GM19238 (cell line): ENCODE data around the gene ADCK1.
"Not testable (repeated sequence)": the region's sequence is repeated elsewhere in the genome, so short reads cannot be mapped to it uniquely, and the experiment has no call there.

Source experiments
- DNase-seq: peaks from one replicate; pipeline ENCODE4 v3.0.0; 2011; ENCODE audit warnings: low spot score; ENCODE audit not compliant: insufficient read length

Gene ADCK1

GRCh38 chr14:77799863-77800730, at the start of gene ADCK1:
TSS of gene ADCK1 (plus strand) at chr14:77800109. CDS start at chr14:77818979, 18,870 bp downstream.
- peak; percentile 84 for DNase-seq

- DNase-seq: no peak
Observed at GRCh38 chr14:77752266-77752665, 47.6 kb upstream of the ADCK1 start.

- DNase-seq: no peak
Observed at GRCh38 chr14:77752799-77753516, 47.0 kb upstream of the ADCK1 start.

GRCh38 chr14:77760381-77761204, 39.3 kb upstream of the ADCK1 start, which contains the start of gene SNW1:
TSS of gene SNW1 (minus strand) at chr14:77761156. CDS start at chr14:77761127, 29 bp downstream.
- peak; percentile 90 for DNase-seq

GRCh38 chr14:77761205-77761931, 38.5 kb upstream of the ADCK1 start:
- DNase-seq: no peak

- DNase-seq: no peak
Observed at GRCh38 chr14:77763316-77763715, 36.6 kb upstream of the ADCK1 start.

GRCh38 chr14:77763978-77764377, 35.9 kb upstream of the ADCK1 start:
- DNase-seq: no peak

GRCh38 chr14:77768442-77769069, 31.4 kb upstream of the ADCK1 start:
- not testable (repeated sequence) for DNase-seq

GRCh38 chr14:77773966-77774365, 25.9 kb upstream of the ADCK1 start:
- DNase-seq: not testable (repeated sequence)

- DNase-seq: no peak
Observed at GRCh38 chr14:77782202-77782601, 17.7 kb upstream of the ADCK1 start.

GRCh38 chr14:77786148-77786547, 13.8 kb upstream of the ADCK1 start:
- DNase-seq: no peak

GRCh38 chr14:77790566-77791224, 9.2 kb upstream of the ADCK1 start:
- DNase-seq: no peak

GRCh38 chr14:77791225-77791600, 8.7 kb upstream of the ADCK1 start:
- DNase-seq: no peak

- DNase-seq: not testable (repeated sequence)
Observed at GRCh38 chr14:77793255-77793654, 6.7 kb upstream of the ADCK1 start.

GRCh38 chr14:77794357-77794756, 5.6 kb upstream of the ADCK1 start:
- no peak for DNase-seq

GRCh38 chr14:77799456-77799855, 453 bp upstream of the ADCK1 start:
- DNase-seq: not testable (repeated sequence)

GRCh38 chr14:77800814-77801213, 905 bp downstream of the ADCK1 start:
- no peak for DNase-seq

GRCh38 chr14:77804592-77804991, 4.7 kb downstream of the ADCK1 start:
- no peak for DNase-seq

- no peak for DNase-seq
Observed at GRCh38 chr14:77805706-77806105, 5.8 kb downstream of the ADCK1 start.

GRCh38 chr14:77808250-77808649, 8.3 kb downstream of the ADCK1 start:
- DNase-seq: no peak
